ENCODE measurements around the gene KCNMA1. TPM values are rescaled to one million over a fixed set of nuclear protein-coding genes. Genes with fewer than 3 reads are reported as not detected.

The KCNMA1 gene
- total RNA-seq, 1 donor from 2014 or later = 94.3 TPM

DNA sequence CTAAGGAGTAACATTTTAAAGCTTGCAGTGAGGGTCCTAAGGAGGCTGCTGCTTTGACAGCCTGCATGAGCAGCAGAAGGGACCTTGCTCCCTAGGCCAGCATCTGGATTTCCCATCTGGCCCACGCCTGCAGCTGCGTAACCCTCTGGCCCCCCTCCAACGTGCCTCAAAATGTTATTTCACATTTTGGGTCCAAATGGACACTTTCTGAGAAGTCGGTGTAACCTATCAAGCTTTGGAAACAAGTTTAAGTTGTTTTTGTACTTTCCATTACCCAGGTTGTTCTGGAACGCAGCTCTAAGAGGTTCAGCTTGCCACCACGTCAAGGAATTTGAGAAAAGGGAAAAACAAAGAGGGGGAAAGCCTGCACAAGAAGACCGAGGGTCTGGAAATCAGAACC is 338.3 kb downstream of the KCNMA1 start:
- H3K9me3 ChIP-seq = no peaks in the 10 kb centered on the region
- no peak overlapping the region for H3K4me3 ChIP-seq
- intact Hi-C loops (cut with DNase I) = no loop called here
- TF ChIP-seq POLR2A (IDR thresholded peaks at IDR 0.05) = no peak
- TF ChIP-seq, protein P1, sequence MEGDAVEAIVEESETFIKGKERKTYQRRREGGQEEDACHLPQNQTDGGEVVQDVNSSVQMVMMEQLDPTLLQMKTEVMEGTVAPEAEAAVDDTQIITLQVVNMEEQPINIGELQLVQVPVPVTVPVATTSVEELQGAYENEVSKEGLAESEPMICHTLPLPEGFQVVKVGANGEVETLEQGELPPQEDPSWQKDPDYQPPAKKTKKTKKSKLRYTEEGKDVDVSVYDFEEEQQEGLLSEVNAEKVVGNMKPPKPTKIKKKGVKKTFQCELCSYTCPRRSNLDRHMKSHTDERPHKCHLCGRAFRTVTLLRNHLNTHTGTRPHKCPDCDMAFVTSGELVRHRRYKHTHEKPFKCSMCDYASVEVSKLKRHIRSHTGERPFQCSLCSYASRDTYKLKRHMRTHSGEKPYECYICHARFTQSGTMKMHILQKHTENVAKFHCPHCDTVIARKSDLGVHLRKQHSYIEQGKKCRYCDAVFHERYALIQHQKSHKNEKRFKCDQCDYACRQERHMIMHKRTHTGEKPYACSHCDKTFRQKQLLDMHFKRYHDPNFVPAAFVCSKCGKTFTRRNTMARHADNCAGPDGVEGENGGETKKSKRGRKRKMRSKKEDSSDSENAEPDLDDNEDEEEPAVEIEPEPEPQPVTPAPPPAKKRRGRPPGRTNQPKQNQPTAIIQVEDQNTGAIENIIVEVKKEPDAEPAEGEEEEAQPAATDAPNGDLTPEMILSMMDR (IDR thresholded peaks at IDR 0.05) = no peak
- TF ChIP-seq POLR2AphosphoS5 (IDR thresholded peaks at IDR 0.05; ENCODE audit: insufficient read depth in 1 of 2, low read depth in 1 of 2) = no peak
- H3K4me1 ChIP-seq = no peaks in the 10 kb centered on the region
- DNase-seq (ENCODE audit: extremely low spot score in 2 of 2) = no peak
- H3K27ac ChIP-seq = no peak overlapping the region
- no peaks in the 10 kb centered on the region for H3K36me3 ChIP-seq
- H3K27me3 ChIP-seq = no peaks in the 10 kb centered on the region

GRCh38 chr10:77297393-77297739 is 340.2 kb downstream of the KCNMA1 start:
- no peak for DNase-seq (ENCODE audit: extremely low spot score in 2 of 2)
- H3K9me3 ChIP-seq = no peaks in the 10 kb centered on the region
- H3K36me3 ChIP-seq = no peaks in the 10 kb centered on the region
- H3K4me3 ChIP-seq = no peak overlapping the region
- TF ChIP-seq, protein P1 (IDR thresholded peaks at IDR 0.05) = no peak
- TF ChIP-seq POLR2A (IDR thresholded peaks at IDR 0.05) (no peak), POLR2AphosphoS5 (IDR thresholded peaks at IDR 0.05; ENCODE audit: insufficient read depth in 1 of 2, low read depth in 1 of 2) (no peak)
- H3K27me3 ChIP-seq = no peaks in the 10 kb centered on the region
- intact Hi-C loops (cut with DNase I) = no loop called here
- no peaks in the 10 kb centered on the region for H3K4me1 ChIP-seq
- no peak overlapping the region for H3K27ac ChIP-seq

- no peak overlapping the region for H3K27ac ChIP-seq
- no peak for DNase-seq (ENCODE audit: extremely low spot score in 2 of 2)
- TF ChIP-seq POLR2AphosphoS5 (IDR thresholded peaks at IDR 0.05; ENCODE audit: insufficient read depth in 1 of 2, low read depth in 1 of 2) (no peak), POLR2A (IDR thresholded peaks at IDR 0.05) (no peak)
- TF ChIP-seq, protein P1 (IDR thresholded peaks at IDR 0.05) = no peak
- no peaks in the 10 kb centered on the region for H3K27me3 ChIP-seq
- no peak overlapping the region for H3K4me3 ChIP-seq
- intact Hi-C loops (cut with DNase I) = no loop called here
- H3K9me3 ChIP-seq = no peaks in the 10 kb centered on the region
- no peaks in the 10 kb centered on the region for H3K4me1 ChIP-seq
- no peaks in the 10 kb centered on the region for H3K36me3 ChIP-seq
Observed at GRCh38 chr10:77296534-77297392, 340.8 kb downstream of the KCNMA1 start.

DNA sequence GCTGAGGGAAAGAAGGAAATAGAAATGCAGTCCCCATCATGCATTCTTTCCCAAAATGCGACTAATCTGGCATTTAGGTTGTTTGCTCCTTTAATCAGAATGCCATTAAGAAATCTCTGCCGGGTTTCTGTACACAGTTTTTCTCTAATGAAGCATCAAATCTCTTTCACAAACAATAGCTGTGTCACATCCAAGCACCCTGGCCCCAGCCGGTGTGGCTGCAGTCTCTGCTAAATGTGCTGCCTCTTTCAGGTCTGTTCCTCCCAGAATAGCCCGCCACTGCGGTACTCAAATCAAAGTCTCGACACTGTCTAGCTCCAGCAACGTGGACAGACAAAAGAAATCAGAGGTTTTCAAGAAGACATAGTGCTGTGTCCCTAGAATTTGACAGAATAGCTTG is 343.8 kb downstream of the KCNMA1 start:
- DNase-seq (ENCODE audit: extremely low spot score in 2 of 2) = no peak
- H3K27me3 ChIP-seq = no peaks in the 10 kb centered on the region
- H3K36me3 ChIP-seq = no peaks in the 10 kb centered on the region
- H3K27ac ChIP-seq = no peak overlapping the region
- no peak overlapping the region for H3K4me3 ChIP-seq
- no peaks in the 10 kb centered on the region for H3K4me1 ChIP-seq
- TF ChIP-seq POLR2AphosphoS5 (IDR thresholded peaks at IDR 0.05; ENCODE audit: insufficient read depth in 1 of 2, low read depth in 1 of 2) (no peak), POLR2A (IDR thresholded peaks at IDR 0.05) (no peak)
- TF ChIP-seq, protein P1 (IDR thresholded peaks at IDR 0.05) = no peak
- no peaks in the 10 kb centered on the region for H3K9me3 ChIP-seq
- intact Hi-C loops (cut with DNase I) = no loop called here

- TF ChIP-seq POLR2A (IDR thresholded peaks at IDR 0.05) (no peak), POLR2AphosphoS5 (IDR thresholded peaks at IDR 0.05; ENCODE audit: insufficient read depth in 1 of 2, low read depth in 1 of 2) (no peak)
- TF ChIP-seq, protein P1 (IDR thresholded peaks at IDR 0.05) = no peak
- no peak overlapping the region for H3K27ac ChIP-seq
- no peaks in the 10 kb centered on the region for H3K36me3 ChIP-seq
- no peaks in the 10 kb centered on the region for H3K27me3 ChIP-seq
- intact Hi-C loops (cut with DNase I) = no loop called here
- no peaks in the 10 kb centered on the region for H3K4me1 ChIP-seq
- DNase-seq (ENCODE audit: extremely low spot score in 2 of 2) = no peak
- H3K4me3 ChIP-seq = no peak overlapping the region
- no peaks in the 10 kb centered on the region for H3K9me3 ChIP-seq
Observed at GRCh38 chr10:77293347-77293746, 344.3 kb downstream of the KCNMA1 start.

Data from vagina (tissue), 2 donors.